ENCODE results near the gene GIMAP2. TPM values are rescaled to one million over a fixed set of nuclear protein-coding genes. Genes with fewer than 3 reads are reported as not detected.
A peak's percentile ranks its signal among the peaks of the same experiment; 100 is the strongest.

Gene GIMAP2
- total and polyA plus RNA-seq, 9 of the 15 experiments (the other 6 are each of a cell fraction or from before 2014, with no cell fraction given): 0.37 to 1.8 (median 1.2) TPM

DNA sequence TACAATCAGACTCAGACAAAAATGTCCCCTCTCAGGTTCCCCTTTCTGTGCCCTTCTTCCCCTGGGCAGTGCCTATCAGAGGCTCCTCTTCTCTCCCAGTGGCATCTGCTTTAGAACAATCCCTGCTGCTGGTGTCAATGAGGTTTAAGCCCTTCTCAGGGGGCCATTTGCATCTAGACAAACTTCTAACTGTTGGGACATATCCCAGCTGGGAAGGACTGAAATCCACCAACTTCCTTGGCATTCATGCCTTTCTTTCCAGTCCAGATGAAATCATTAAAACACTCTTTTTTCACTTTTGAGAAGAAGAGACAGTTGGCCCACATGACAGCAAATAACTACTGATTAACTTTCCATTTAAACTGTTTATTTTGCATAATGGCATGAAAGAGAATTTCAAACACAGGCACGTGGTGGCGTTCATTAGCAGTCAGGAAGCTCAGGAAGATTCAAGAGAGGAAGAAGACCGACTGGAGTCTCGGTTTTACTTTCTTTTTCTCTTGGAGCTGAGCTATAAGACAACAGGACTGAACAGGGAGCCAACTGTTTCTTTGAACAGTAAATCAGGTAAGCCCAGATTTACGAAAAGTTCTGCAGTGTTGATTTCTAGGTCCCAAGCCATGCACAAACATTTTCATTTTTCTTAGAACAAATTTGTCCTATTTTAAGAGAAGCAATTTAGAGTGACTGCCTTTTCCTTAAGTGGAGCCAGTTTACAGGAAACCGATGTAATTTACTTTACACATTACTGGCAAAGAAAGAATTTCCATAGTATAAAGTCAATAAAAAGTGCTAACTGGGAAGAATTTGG lies at the start of gene GIMAP2 (continued):
- TF ChIP-seq, protein P1, sequence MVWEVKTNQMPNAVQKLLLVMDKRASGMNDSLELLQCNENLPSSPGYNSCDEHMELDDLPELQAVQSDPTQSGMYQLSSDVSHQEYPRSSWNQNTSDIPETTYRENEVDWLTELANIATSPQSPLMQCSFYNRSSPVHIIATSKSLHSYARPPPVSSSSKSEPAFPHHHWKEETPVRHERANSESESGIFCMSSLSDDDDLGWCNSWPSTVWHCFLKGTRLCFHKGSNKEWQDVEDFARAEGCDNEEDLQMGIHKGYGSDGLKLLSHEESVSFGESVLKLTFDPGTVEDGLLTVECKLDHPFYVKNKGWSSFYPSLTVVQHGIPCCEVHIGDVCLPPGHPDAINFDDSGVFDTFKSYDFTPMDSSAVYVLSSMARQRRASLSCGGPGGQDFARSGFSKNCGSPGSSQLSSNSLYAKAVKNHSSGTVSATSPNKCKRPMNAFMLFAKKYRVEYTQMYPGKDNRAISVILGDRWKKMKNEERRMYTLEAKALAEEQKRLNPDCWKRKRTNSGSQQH (CRISPR knock-in tag; IDR thresholded peaks at IDR 0.05): no peak
- no peak for TF ChIP-seq ATF7 (IDR thresholded peaks at IDR 0.05)
- TF ChIP-seq THRAP3 (IDR thresholded peaks at IDR 0.05; ENCODE audit: borderline replicate concordance): no peak
- TF ChIP-seq, protein P2, sequence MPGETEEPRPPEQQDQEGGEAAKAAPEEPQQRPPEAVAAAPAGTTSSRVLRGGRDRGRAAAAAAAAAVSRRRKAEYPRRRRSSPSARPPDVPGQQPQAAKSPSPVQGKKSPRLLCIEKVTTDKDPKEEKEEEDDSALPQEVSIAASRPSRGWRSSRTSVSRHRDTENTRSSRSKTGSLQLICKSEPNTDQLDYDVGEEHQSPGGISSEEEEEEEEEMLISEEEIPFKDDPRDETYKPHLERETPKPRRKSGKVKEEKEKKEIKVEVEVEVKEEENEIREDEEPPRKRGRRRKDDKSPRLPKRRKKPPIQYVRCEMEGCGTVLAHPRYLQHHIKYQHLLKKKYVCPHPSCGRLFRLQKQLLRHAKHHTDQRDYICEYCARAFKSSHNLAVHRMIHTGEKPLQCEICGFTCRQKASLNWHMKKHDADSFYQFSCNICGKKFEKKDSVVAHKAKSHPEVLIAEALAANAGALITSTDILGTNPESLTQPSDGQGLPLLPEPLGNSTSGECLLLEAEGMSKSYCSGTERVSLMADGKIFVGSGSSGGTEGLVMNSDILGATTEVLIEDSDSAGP (CRISPR knock-in tag; IDR thresholded peaks at IDR 0.05): no peak
- no peak for TF ChIP-seq ARID1B (IDR thresholded peaks at IDR 0.05)
- TF ChIP-seq ILF3 (IDR thresholded peaks at IDR 0.05; ENCODE audit: borderline replicate concordance): no peak
- TF ChIP-seq, protein P3, sequence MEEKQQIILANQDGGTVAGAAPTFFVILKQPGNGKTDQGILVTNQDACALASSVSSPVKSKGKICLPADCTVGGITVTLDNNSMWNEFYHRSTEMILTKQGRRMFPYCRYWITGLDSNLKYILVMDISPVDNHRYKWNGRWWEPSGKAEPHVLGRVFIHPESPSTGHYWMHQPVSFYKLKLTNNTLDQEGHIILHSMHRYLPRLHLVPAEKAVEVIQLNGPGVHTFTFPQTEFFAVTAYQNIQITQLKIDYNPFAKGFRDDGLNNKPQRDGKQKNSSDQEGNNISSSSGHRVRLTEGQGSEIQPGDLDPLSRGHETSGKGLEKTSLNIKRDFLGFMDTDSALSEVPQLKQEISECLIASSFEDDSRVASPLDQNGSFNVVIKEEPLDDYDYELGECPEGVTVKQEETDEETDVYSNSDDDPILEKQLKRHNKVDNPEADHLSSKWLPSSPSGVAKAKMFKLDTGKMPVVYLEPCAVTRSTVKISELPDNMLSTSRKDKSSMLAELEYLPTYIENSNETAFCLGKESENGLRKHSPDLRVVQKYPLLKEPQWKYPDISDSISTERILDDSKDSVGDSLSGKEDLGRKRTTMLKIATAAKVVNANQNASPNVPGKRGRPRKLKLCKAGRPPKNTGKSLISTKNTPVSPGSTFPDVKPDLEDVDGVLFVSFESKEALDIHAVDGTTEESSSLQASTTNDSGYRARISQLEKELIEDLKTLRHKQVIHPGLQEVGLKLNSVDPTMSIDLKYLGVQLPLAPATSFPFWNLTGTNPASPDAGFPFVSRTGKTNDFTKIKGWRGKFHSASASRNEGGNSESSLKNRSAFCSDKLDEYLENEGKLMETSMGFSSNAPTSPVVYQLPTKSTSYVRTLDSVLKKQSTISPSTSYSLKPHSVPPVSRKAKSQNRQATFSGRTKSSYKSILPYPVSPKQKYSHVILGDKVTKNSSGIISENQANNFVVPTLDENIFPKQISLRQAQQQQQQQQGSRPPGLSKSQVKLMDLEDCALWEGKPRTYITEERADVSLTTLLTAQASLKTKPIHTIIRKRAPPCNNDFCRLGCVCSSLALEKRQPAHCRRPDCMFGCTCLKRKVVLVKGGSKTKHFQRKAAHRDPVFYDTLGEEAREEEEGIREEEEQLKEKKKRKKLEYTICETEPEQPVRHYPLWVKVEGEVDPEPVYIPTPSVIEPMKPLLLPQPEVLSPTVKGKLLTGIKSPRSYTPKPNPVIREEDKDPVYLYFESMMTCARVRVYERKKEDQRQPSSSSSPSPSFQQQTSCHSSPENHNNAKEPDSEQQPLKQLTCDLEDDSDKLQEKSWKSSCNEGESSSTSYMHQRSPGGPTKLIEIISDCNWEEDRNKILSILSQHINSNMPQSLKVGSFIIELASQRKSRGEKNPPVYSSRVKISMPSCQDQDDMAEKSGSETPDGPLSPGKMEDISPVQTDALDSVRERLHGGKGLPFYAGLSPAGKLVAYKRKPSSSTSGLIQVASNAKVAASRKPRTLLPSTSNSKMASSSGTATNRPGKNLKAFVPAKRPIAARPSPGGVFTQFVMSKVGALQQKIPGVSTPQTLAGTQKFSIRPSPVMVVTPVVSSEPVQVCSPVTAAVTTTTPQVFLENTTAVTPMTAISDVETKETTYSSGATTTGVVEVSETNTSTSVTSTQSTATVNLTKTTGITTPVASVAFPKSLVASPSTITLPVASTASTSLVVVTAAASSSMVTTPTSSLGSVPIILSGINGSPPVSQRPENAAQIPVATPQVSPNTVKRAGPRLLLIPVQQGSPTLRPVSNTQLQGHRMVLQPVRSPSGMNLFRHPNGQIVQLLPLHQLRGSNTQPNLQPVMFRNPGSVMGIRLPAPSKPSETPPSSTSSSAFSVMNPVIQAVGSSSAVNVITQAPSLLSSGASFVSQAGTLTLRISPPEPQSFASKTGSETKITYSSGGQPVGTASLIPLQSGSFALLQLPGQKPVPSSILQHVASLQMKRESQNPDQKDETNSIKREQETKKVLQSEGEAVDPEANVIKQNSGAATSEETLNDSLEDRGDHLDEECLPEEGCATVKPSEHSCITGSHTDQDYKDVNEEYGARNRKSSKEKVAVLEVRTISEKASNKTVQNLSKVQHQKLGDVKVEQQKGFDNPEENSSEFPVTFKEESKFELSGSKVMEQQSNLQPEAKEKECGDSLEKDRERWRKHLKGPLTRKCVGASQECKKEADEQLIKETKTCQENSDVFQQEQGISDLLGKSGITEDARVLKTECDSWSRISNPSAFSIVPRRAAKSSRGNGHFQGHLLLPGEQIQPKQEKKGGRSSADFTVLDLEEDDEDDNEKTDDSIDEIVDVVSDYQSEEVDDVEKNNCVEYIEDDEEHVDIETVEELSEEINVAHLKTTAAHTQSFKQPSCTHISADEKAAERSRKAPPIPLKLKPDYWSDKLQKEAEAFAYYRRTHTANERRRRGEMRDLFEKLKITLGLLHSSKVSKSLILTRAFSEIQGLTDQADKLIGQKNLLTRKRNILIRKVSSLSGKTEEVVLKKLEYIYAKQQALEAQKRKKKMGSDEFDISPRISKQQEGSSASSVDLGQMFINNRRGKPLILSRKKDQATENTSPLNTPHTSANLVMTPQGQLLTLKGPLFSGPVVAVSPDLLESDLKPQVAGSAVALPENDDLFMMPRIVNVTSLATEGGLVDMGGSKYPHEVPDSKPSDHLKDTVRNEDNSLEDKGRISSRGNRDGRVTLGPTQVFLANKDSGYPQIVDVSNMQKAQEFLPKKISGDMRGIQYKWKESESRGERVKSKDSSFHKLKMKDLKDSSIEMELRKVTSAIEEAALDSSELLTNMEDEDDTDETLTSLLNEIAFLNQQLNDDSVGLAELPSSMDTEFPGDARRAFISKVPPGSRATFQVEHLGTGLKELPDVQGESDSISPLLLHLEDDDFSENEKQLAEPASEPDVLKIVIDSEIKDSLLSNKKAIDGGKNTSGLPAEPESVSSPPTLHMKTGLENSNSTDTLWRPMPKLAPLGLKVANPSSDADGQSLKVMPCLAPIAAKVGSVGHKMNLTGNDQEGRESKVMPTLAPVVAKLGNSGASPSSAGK (IDR thresholded peaks at IDR 0.05): peak; percentile 53
- TF ChIP-seq TAL1 (IDR thresholded peaks at IDR 0.05): no peak
- TF ChIP-seq, protein P4, sequence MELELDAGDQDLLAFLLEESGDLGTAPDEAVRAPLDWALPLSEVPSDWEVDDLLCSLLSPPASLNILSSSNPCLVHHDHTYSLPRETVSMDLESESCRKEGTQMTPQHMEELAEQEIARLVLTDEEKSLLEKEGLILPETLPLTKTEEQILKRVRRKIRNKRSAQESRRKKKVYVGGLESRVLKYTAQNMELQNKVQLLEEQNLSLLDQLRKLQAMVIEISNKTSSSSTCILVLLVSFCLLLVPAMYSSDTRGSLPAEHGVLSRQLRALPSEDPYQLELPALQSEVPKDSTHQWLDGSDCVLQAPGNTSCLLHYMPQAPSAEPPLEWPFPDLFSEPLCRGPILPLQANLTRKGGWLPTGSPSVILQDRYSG (tag; conservative IDR thresholded peaks at IDR 0.05; ENCODE audit: low read depth): 0 out of 2 replicates have a peak, but pooled peaks have one; percentile 39

Measured in K562 (cell line).